Measurements from ENCODE around the gene POLDIP3.

POLDIP3 gene

DNA sequence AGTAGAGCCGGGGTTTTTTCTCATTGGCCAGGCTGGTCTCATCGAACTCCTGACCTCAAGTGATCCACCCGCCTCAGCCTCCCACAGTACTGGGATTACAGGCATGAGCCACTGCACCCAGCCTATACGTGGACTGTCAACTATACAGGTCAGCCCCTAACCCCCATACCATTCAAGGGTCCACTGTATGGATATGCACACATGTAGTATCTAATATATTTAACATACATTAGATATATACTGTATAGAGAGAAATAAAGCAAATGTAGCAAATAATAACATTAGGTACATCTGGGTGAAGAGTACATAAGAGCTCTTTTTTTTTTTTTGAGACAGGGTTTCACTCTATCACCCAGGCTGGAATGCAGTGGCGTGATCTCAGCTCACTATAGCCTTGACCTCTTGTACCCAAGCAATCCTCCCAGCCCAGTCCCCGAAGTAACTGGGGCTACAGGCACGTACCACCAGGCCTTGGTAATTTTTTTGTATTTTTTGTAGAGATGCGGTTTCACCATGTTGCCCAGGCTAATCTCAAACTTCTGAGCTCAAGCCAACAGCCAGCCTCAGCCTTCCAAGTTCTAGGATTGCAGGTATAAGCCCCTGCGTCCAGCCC, 27.2 kb upstream of the POLDIP3 start:
- no peak for DNase-seq

DNA sequence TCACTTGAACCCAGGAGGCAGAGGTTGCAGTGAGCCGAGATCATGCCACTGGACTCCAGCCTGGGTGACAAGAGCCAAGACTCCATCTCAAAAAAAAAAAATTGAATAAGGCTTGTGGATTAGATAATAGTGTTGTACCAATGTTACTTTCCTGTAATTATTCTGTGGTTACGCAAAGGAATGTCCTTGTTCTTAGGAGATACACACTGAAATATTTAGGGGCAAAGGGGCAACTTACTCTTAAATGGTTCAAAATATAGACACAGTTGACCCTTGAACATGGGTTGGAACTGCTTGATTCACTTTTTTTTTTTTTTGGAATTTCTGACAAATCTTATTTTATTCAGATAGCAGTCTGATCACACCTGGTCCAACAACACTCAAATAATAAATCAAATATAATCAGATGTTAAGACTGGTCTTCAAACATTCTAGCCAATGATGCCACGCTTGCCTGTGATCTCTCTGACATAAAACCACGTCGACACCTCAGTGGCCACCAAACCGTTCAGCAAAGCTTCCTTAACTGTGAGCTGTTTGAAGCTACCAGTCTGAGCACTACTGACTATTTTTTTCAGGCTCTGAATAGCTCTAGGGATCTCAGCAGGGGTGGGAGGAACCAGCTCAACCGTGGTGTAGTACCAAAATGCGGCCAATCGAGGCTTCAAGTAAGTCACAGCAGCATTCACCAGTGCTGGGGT, 25.0 kb upstream of the POLDIP3 start:
- DNase-seq, result no peak

DNA sequence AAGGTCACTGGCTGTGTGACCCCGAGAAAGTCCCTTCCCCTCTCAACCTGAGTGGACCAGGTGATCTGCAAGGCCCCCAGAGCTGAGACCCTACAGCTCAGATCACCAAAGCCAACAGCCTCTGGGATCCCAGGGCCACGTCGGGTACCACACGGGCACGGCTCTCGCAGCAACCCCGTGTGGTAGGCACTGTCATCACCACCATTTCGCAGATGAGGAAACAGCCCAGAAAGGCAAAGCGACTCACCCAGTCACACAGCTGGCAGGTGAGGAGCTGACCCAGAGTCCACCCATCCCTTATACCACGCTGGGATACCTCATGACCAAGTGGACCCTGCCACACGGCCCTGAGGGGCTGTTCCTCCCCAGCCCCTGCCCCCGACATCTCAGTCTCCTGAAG, 22.9 kb upstream of the POLDIP3 start:
- DNase-seq, result no peak

DNA sequence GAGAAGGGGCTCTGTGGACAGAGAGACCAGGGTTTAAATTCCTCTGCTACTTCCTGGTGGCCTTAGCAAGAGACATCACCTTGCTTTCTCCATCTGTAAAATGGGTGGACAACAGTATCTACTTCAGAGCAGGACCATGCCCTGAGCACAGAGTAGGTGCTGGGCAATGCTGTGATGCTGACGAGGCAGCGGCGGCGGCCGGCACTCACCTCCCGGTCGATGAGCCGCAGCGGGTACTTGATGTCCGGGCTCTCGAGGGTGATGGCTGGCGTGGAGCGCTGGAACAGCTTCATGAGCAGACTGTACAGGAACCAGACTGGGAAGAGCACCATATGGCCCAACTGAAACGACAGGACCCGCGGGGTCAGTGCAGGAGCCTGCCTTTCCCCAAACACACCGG, 21.8 kb upstream of the POLDIP3 start:
- no peak for DNase-seq

DNA sequence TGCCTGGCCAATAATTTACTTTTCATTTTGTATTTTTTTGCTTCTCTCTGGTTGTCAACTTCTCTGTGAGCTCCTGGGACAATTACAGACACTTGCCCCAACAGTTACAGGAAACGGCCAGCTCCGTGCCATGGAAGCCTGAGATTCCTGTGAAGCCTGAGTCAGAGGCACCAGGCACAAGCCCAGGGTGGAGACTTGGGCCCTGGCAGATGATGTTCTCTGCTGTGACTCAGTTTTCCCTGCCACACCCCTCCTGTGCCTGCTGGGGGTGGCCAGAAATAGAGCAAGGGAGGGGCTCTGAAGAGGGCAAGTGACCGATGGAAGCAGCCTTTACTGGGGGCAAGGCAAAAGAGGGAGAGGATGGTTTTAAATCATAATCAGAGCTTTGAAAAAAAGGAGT, 20.8 kb upstream of the POLDIP3 start:
- DNase-seq, result no peak

DNA sequence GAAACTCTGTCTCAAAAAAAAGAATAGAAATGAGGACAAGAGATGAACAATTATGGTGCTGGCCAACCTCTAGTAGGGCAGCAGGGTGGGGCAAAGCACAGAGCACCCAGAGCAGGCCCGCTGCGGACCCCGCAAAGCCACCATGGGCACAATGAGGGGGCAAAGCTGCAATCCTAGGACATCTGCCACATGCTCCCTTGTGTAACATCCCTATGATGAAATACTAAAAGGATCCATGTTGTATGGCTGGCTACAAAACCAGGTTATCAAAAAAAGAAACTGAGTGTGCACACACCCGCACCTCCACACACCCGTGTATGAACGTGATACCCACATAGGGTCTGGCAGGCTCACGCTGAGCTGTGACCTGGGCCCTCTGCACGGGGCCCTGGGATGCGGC, 18.3 kb upstream of the POLDIP3 start:
- no peak for DNase-seq

DNA sequence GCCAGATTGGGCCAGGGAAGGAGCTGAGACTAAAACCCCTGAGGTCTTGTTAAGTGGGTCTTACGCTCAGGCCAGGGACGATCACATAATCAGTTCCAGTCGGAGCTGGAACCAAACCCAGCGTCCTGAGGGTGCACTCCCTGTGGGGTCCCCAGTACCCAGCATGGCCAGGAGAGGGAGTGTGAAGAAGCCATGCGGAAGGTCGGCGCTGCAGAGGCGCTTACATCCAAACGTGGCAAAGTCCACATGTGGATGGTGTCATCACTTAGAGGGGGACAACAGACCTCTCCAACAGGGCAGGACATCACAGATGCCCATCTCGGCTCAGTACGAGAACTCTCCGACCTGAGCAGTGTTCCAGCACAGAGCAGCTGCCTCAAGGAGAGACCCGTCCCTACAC, 17.4 kb upstream of the POLDIP3 start:
- DNase-seq, result no peak

DNA sequence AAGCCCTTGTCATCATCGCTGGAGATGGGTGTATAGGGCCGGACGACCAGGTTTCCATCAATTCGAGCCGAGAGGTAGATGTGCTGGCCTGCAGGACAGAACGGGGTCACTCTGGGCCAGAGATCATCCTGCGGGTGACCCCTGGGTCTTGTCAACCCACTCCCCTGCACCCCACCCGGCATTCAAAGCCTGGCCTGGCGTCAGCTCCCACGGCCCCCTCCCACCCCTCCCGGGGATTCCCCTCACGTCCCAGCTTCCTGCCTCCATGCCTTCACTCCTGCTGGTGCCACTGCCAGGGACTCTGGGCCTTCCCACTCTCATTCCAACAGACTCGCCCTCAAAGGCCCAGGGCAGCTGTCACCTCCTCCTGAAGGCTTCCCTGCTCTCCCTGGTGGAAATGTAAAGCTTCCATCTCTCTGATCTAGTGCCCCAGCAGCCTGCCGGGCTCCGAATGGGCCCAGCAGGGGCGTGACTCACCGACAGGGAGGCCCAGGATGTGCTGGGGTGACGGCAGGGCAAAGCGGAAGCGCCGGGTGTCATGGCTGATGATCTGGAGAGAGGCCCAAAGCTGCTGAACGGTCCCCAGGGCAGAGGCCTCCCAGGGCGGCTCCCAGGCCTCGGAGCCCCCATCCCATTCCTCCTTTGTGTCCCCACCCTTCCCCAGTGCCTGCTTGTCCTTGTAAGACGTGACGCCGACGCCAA, 16.4 kb upstream of the POLDIP3 start:
- DNase-seq, result no peak

DNA sequence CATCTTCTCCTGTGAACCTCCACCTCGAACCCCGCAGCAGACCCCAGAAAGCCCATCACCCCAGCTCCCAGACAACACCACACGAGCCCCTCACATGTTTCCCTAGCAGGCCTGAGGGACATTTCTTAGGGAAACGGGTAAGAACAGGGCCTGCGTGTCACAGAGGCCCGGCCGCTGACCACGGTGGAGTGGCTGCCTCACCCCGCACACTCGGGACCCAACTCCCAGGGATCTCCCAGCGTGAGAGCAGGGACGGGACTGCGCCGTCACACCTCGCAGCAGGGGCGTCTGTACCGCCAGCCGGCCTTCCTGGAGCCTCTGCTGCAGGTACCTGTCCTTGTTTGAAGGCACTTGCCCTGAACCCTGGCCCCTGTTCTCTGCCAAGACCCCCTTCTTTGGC, 15.5 kb upstream of the POLDIP3 start:
- DNase-seq, result no peak

DNA sequence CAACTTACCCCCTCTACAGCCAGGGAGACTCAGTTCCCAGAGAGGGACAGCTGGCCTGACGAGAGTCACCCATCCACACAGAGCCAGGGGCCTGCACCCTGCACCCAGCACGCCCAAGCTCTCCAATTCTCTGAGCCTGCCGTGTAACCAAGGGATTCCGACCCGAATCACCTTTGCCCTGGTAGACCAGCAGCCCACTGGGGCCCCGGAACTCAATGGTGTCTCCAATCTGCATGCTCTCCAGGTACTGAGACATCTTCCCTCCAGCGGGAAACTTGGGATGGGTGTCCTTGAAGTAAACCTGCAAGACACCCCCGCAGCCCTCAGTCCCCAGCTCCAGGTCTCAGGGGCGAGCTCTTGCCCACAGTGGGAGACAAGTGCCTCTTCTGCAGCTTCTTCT, 13.3 kb upstream of the POLDIP3 start:
- no peak for DNase-seq

DNA sequence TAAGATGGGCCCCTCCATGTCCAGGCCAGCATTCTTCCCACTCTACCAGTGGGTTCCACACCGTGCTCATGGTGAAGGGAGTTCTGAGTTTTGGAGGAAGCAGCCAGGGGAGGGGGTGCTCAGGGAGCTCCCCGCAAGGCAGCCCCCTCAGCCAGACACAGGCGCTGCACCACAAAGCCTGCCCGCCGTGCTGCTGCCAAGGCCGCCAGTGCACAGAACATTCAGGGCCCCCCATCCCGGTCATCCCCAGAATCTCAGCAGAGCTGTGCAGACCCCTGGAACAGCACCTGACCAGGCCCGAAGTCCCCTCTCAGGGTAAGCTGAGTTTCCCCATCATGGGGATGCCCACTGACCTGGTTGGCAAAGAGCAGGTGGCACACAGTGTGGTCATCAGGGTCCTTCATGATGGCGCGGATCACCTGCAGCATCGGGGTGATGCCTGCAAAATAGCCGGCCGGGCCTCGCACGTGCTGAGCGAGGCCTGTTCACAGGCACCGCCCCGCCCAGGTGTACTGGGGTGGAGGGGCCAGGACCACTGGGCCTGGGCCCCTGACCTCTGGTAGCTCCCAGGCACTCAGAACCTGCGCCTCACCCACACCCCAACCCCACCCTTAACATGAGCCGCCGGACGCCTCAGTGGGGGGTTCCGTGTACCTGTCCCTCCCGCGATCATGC, 12.4 kb upstream of the POLDIP3 start:
- DNase-seq, result no peak

DNA sequence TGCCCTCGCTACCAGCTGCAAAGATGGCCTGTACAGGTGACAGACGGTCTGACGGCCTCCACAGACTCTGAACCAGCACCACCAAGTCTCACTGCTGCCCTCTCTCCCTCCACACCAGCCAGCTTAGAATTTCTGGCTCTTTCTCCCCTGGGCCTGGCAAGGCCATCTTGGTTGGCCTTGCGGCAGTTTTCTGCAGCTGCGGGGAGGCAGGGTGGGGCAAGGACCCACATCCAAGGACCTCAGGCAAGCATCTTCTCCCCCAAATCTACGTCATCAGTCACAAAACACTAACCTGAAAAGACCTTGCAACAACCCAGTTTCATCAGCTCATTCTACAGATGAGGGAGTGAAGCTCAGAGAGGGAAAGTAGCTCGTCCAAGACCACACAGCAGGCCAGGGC, 11.7 kb upstream of the POLDIP3 start:
- no peak for DNase-seq

DNA sequence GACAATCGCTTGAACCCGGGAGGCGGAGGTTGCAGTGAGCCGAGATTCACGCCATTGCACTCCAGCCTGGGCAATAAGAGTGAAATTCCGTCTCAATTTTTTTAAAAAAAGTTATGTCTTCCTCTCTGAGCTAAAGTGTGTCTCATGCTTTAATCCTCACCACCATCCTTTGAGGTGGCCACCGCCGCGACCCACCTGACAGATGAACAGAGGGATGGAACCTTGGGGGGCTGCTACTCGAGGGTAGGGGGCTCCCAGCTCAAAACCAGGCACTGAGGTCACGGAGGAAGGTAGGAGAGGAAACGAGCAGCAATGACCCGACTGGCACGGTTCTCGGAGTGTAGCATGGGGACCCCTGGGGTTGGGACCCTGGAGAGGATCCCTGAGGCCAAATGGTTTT, 10.7 kb upstream of the POLDIP3 start:
- no peak for DNase-seq

DNA sequence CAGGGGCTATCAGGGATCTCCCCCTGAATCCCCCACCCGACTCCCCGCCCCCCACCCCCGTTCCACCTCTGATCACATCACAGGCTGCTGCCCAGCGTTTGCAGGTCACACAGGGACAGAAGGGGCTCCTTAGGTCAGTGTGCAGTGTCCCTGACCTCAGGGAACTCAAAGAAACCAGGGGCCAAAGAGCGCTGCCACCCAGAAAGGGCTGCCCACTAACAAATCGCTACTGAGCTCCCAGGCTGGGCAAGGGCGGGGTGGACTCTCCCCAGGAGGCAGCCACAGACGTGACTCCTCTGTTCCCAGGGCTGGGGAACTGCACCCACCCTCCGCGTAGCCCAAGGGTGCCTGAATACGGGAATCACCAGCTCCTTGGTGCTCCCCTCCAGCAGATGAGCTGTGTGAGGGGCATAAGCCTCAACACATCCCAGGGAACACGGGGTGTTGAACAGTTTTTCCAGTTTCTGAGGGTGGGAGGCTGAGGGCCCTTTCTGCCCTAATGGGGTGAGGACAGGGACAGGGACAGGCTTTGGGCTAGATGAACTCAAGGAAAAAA, 9.9 kb upstream of the POLDIP3 start:
- no peak for DNase-seq

DNA sequence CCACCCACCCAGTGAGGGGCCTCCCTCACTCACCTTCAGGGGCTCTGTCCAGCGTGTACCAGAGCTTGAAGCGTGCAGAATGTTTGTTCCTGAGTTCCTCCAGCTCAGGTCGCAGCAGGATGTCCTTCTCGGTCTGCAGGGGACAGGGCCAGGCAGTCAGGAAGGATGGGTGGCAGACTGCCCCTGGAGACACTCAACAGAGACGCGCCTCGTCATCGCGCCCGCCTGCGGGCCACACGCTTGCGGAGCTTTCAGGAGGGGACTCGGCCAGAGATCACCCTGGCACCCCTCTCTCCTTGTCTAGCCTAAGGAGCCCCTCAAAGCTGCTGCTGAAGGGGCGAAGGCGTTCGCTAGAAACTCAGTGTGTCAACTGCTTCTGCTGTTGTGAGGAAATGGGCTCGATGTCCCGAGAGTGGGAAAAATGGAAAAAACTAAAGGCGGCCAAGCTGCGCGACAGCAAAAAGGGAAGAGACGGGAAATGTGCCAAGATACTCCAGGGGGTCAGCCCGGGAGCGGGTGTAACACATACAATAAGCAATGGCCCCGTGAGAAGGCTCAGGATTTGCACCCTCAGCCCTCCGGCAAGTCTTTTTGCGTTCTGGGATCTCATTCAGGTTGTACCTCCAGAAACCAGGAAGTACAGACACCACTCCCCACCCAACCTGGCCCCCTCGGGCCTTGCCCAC, 9.2 kb upstream of the POLDIP3 start:
- no peak for DNase-seq

DNA sequence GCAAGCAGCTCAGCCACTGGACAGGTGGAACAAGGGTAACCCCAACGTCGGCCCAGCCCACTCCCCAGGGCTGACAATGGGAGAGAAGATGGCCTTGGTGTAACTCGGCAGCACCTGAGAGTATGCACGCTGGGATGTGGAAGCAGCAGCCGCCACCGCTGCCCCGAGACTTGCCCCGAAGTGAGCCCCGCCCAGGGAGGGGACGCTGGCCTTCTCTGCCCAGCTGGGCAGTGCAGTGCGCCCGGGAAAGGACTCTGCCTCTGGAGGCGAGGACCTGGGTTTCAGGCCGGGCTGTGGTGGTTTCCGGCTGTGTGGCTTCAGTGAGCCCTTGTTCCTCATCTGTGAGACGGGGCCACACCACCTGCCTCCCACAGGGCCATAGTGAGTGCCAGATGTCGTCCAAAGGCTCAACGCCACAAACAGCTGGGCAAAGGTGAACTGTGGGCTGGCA, 8.6 kb upstream of the POLDIP3 start:
- DNase-seq, result no peak

DNA sequence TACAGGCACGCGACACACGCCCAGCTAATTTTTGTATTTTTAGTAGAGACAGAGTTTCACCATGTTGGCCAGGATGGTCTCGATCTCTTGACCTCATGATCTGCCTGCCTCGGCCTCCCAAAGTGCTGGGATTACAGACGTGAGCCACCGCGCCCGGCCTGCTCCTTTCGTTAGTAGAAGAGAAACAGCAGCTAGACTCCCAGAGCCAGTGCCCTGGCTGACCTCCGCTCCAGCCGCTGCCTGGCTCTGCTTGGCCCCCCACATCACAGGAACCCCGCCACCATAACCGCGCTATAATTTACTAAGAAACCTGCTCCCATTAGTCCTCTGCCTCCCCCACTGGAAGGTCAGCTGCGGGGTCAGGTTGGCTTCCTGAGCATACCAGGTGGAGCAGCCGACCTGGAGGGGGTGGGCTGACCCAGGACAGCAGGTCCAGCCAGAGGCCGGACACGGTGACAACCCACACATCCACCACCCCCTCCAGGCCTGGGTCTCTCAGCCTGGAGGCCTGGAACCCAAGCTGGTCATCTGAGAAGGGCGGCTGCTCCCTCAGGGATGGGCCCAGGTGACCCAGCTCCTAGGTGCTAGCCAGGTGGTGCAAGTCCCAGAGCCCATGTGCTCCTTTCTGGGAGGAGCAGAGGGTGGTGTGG, 7.5 kb upstream of the POLDIP3 start:
- DNase-seq, result no peak

DNA sequence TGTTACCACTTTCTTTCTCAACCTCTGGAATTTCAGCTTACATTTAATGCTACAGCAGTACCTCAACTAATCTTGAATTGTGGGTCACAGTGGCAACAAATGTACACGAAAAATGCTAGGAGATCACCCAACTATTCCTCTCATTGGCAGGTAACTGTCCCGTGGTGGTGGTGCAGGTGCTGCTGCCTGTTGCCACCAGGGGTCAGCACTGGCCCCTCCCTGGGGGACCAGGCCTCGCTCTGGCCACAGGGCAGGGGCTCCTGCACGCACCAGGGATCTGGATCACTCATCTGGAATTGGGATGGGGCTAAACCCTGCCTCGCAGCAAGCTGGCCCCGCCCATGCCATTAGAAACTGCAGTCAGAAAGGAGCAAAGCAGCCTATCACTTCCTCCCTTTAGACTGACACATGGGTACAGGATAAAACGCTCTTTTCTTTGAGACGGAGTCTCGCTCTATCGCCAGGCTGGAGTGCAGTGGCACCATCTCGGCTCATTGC, 6.9 kb upstream of the POLDIP3 start:
- DNase-seq, result peak; percentile 11

DNA sequence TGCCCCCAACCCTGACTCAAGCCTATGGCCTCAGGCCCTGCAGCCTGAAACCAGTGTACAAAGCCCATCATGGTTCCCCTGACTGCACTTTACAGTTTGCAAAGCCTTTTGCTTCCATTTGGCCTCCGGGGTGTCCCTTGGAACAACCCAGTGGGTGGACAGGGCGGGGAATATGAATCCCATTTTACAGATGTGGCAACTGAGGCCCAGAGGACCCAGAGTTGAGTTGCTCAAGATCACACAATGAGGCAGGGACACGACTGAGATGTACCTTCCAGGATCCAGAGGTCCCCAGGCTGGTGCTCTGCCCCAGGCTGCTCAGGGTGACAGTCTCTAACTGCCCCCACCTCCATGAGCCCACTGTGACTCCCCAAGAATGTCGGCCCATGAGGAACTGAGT, 5.4 kb upstream of the POLDIP3 start:
- no peak for DNase-seq

DNA sequence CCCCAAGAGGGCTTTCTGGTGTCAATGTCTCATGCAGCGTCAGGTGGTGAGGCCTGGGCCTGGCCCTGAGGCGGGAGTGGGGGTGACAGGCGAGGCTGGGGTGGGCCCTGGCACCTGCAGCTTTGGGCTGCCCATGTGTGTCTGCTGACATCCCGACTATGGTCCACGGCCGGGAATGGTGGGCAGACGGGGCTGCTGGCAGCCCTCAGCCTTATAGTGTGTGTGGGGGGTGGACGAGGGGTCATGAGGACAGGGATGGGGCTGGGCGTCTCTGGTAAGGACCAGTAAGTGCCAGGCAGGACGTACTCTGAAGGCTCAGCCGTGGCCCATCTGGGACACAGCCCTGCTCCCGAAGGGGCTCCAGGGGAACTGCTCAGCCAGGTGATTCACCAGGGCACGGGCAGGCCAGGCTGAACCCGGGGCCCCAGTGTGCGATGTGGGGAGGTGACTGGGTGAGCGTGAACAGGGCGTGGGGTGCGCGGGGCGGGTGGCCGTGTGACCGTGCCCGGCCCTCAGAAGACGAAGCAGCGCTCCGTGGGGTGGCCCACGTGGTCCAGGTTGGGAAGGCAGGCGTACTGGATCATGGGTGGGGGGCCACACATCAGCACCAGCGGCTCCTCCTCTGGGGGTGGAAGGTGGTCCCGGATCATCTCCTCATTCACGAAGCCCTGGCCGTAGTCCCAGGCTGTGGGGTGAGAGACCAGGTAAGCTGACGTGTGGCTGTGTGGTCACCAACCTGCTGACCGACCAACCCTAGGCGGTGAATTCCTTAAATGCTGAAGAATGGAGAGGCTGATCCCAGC, 4.8 kb upstream of the POLDIP3 start:
- no peak for DNase-seq

Data from NCI-H1105 (cell line).